ENCODE data around the gene CCNL2. TPM values are rescaled to one million over a fixed set of nuclear protein-coding genes. Genes with fewer than 3 reads are reported as not detected.

Gene CCNL2
- total RNA-seq, 2 experiments from 2014 or later, result 274 to 281 TPM

DNA sequence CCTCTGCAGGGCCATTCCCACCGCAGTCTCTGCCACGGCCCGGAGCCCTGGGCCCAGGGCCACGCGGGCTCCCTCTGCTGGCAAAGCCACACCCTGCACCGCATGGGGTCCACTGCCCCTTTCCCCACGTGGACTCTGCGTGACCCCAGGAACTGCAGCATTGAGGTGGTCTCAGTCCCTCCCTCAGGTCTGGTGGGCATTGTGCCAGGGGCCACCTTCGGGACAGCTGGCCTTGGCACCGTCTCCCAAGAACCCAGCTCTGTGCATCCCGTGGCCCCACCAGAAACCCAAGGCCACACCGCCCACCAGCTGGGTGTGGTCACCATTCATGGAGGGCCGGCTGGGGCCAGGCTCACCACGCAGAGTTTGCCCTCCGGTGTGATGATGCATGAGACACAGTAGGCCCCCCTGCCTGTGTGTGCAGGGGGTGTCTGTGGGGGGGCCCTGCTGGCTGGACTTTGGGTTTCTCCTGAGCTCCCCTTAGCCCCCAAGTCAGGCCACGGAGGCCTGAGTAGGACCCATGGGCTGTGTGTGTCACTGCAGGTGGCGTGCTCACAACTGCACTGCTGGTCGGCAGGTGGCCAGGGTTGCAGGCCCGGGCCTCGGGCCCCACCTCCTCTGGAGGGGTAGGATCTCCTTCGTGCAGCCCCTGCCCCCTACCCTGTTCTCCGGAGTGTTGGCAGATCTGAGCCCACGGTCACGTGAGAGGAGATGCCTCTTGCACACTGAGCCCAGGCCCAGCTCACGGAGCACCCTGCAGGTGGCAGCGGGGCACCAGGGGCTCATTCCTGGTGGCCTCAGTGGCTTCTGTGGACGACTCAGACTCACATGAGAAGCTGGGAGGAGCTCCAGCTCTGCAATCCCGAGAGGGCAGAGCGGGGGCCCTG is 42.1 kb upstream of the CCNL2 start:
- ChIA-PET CTCF (interaction anchor here (0.6 to 1.2 kb wide), 2 partner anchors 28 to 64 kb away, joined by 4 read pairs; no protein-coding TSS in a partner anchor), POLR2A (interaction anchor here (0.7 kb wide), 1 partner anchor 42 kb away, joined by 3 read pairs; the partner anchor contains the start of gene CCNL2)
- intact Hi-C loops (cut with DNase I, micrococcal nuclease), result loop anchor here in 1 of 2 experiments (5.0 kb wide), 1 partner anchor 409 kb away; no protein-coding TSS in a partner anchor
- peaks cover 0 to 20% of the 10 kb centered on the region in 2 experiments for H3K9me3 ChIP-seq (ENCODE audit: control insufficient read depth in 1 of 2, insufficient read depth in 1 of 2, low read length in 2 of 2)
- peaks cover 9% of the 10 kb centered on the region for H3K27me3 Mint-ChIP-seq
- peaks cover 4% of the 10 kb centered on the region for H3K4me1 Mint-ChIP-seq (ENCODE audit: low read depth)
- H3K27me3 ChIP-seq (ENCODE audit: control insufficient read depth in 1 of 2, insufficient read depth in 2 of 2, low read length in 2 of 2), result peaks cover 24 to 28% of the 10 kb centered on the region in 2 experiments
- DNase-seq, result peak; percentile 35 to 74 (median 49)
- no peaks in the 10 kb centered on the region for H3K9me3 Mint-ChIP-seq
- TF ChIP-seq, protein P1, sequence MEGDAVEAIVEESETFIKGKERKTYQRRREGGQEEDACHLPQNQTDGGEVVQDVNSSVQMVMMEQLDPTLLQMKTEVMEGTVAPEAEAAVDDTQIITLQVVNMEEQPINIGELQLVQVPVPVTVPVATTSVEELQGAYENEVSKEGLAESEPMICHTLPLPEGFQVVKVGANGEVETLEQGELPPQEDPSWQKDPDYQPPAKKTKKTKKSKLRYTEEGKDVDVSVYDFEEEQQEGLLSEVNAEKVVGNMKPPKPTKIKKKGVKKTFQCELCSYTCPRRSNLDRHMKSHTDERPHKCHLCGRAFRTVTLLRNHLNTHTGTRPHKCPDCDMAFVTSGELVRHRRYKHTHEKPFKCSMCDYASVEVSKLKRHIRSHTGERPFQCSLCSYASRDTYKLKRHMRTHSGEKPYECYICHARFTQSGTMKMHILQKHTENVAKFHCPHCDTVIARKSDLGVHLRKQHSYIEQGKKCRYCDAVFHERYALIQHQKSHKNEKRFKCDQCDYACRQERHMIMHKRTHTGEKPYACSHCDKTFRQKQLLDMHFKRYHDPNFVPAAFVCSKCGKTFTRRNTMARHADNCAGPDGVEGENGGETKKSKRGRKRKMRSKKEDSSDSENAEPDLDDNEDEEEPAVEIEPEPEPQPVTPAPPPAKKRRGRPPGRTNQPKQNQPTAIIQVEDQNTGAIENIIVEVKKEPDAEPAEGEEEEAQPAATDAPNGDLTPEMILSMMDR (IDR thresholded peaks at IDR 0.05), result peak; percentile 77
- peak; percentile 93 for ATAC-seq (ENCODE audit: poor library complexity)
- H3K4me3 ChIP-seq (ENCODE audit: low read length), result no peak overlapping the region
- H3K4me1 ChIP-seq (ENCODE audit: insufficient read depth, low read length), result peaks cover 14% of the 10 kb centered on the region
- H3K4me3 Mint-ChIP-seq, result no peak overlapping the region
- H3K27ac Mint-ChIP-seq, result no peak overlapping the region
- no peaks in the 10 kb centered on the region for H3K36me3 ChIP-seq (ENCODE audit: insufficient read depth, low read length)
- no peaks in the 10 kb centered on the region for H3K36me3 Mint-ChIP-seq (ENCODE audit: low read depth)
- no peak overlapping the region for H3K27ac ChIP-seq (ENCODE audit: low read depth in 1 of 2, low read length in 2 of 2)

DNA sequence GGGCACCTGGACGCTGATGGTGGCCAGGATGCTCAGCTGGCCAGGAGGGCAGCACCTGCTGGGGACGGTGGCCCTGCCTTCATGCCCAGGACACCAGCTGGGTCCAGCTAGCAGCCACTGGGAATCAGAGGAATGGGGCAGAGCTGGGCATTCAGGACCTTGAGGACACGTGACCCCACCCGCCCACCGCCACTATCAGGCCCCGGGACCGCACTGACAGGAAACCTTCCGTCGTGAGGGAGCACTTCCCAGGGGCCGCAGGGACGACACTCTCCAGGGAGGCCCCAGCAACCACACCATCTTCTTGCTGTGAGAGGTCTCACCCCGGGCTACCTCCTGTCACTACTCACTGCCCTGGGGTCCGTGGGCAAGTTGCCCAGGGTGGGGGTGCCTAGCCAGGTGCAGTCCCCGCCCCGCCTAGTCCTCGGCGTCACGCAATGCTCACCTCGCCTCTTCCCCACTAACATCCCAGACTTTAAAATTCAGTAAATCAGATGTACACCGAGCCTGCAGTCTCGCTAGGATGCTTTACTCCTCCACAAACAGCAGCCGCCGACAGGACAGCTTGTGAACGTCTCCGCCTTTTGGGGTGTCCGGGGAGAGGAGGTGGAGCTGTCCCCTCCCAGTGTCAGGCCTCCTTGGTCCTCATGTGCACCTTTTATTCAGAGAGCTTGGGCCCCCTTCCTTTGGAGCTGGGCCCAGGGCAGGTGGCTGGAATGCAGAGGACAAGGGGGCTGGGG is 41.3 kb upstream of the CCNL2 start:
- H3K36me3 Mint-ChIP-seq (ENCODE audit: low read depth), result no peaks in the 10 kb centered on the region
- peaks cover 0 to 22% of the 10 kb centered on the region in 2 experiments for H3K9me3 ChIP-seq (ENCODE audit: control insufficient read depth in 1 of 2, insufficient read depth in 1 of 2, low read length in 2 of 2)
- no peak overlapping the region for H3K4me3 ChIP-seq (ENCODE audit: low read length)
- no peaks in the 10 kb centered on the region for H3K36me3 ChIP-seq (ENCODE audit: insufficient read depth, low read length)
- H3K4me1 ChIP-seq (ENCODE audit: insufficient read depth, low read length), result peaks cover 20% of the 10 kb centered on the region
- CTCF ChIA-PET, result interaction anchor here (1.2 kb wide), 1 partner anchor 64 kb away, joined by 4 read pairs; no protein-coding TSS in a partner anchor
- peak in 1 of 14 experiments; percentile 26 for DNase-seq
- H3K27ac ChIP-seq (ENCODE audit: low read depth in 1 of 2, low read length in 2 of 2), result no peak overlapping the region
- TF ChIP-seq, protein P1 (IDR thresholded peaks at IDR 0.05), result no peak
- intact Hi-C loops (cut with DNase I, micrococcal nuclease), result loop anchor here in 1 of 2 experiments (5.0 kb wide), 1 partner anchor 408 kb away; no protein-coding TSS in a partner anchor
- POLR2A ChIA-PET, result interaction anchor here (0.7 kb wide), 1 partner anchor 42 kb away, joined by 3 read pairs; the partner anchor contains the start of gene CCNL2
- peaks cover 4% of the 10 kb centered on the region for H3K4me1 Mint-ChIP-seq (ENCODE audit: low read depth)
- H3K27me3 ChIP-seq (ENCODE audit: control insufficient read depth in 1 of 2, insufficient read depth in 2 of 2, low read length in 2 of 2), result peaks cover 28 to 33% of the 10 kb centered on the region in 2 experiments
- no peak for ATAC-seq (ENCODE audit: poor library complexity)
- H3K9me3 Mint-ChIP-seq, result no peaks in the 10 kb centered on the region
- H3K27me3 Mint-ChIP-seq, result peaks cover 12% of the 10 kb centered on the region
- H3K27ac Mint-ChIP-seq, result no peak overlapping the region
- H3K4me3 Mint-ChIP-seq, result no peak overlapping the region

DNA sequence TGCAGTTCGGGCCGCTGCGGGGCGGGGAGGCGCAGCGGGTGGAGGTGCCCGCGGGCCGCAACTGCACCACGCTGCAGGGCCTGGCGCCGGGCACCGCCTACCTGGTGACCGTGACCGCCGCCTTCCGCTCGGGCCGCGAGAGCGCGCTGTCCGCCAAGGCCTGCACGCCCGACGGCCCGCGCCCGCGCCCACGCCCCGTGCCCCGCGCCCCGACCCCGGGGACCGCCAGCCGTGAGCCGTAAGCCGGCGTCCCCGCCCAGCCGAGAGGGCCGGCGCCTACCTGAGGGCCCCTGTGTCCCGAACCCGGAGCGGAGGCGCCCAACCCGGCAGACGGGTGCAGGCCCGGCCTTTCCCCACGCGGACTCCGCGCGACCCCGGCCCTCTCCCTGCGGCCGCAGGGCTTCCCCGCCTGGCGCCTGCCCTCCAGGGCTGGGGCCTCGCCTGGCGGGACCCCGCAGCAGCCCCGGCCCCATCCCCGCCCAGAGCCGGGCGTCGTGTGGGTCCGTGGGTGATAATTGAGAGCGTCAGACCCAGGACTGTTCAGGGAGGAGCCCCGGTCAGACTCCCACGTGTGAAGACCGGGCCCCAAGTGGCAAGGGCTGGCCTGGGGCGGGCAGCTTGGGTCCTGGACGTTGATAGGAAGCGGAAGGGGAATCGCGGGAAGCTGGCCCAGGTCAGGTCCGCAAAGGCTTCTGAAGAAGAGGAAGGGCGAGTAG is 40.6 kb upstream of the CCNL2 start:
- no peaks in the 10 kb centered on the region for H3K9me3 Mint-ChIP-seq
- no peak overlapping the region for H3K4me3 Mint-ChIP-seq
- intact Hi-C loops (cut with DNase I, micrococcal nuclease), result loop anchor here in 1 of 2 experiments (5.0 kb wide), 1 partner anchor 407 kb away; no protein-coding TSS in a partner anchor
- no peak overlapping the region for H3K27ac Mint-ChIP-seq
- H3K4me3 ChIP-seq (ENCODE audit: low read length), result no peak overlapping the region
- H3K4me1 ChIP-seq (ENCODE audit: insufficient read depth, low read length), result peaks cover 26% of the 10 kb centered on the region
- H3K9me3 ChIP-seq (ENCODE audit: control insufficient read depth in 1 of 2, insufficient read depth in 1 of 2, low read length in 2 of 2), result peaks cover 0 to 26% of the 10 kb centered on the region in 2 experiments
- peaks cover 4% of the 10 kb centered on the region for H3K4me1 Mint-ChIP-seq (ENCODE audit: low read depth)
- no peaks in the 10 kb centered on the region for H3K36me3 Mint-ChIP-seq (ENCODE audit: low read depth)
- no peak overlapping the region for H3K27ac ChIP-seq (ENCODE audit: low read depth in 1 of 2, low read length in 2 of 2)
- TF ChIP-seq, protein P1 (IDR thresholded peaks at IDR 0.05), result no peak
- peaks cover 17% of the 10 kb centered on the region for H3K27me3 Mint-ChIP-seq
- H3K36me3 ChIP-seq (ENCODE audit: insufficient read depth, low read length), result no peaks in the 10 kb centered on the region
- no peak for ATAC-seq (ENCODE audit: poor library complexity)
- peaks cover 35 to 40% of the 10 kb centered on the region in 2 experiments for H3K27me3 ChIP-seq (ENCODE audit: control insufficient read depth in 1 of 2, insufficient read depth in 2 of 2, low read length in 2 of 2)
- ChIA-PET CTCF (no interaction called here), POLR2A (no interaction called here)
- peak in 1 of 14 experiments; percentile 29 for DNase-seq

All from CD4-positive, alpha-beta T cell (primary cell).